H1 (cell line): ENCODE results near the gene C3orf20. TPM values are rescaled to one million over a fixed set of nuclear protein-coding genes. Genes with fewer than 3 reads are reported as not detected.

ENCODE experiments used
- CTCF ChIA-PET: fragments of 300-600 bp; sonication (Branson Sonifier 250); formaldehyde crosslinking; loops from one replicate; lab custom pipeline; 2021; ENCODE audit not compliant: partially characterized antibody; lab: Charles Lee
- POLR2A ChIA-PET: fragments of 300-600 bp; sonication (Branson Sonifier 250); formaldehyde crosslinking; loops from one replicate; lab custom pipeline; 2021; ENCODE audit warnings: inconsistent platforms; ENCODE audit not compliant: partially characterized antibody; lab: Charles Lee
- DNase-seq, 2 experiments: peaks; one replicate each; pipeline versions ENCODE4 v3.0.0 to v3.0.0-alpha.2; 2010 to 2022; ENCODE audit warnings: low spot score in 2 of 2, low read depth in 1 of 2, mixed read lengths in 1 of 2
- FAIRE-seq: peaks from 2 replicates; lab custom pipeline; 2011; peaks lifted over from hg19 to GRCh38; lab: Jason Lieb, UNC
- H2AFZ ChIP-seq: 2 replicates; pipeline ENCODE4 v1.8.1; 2012; ENCODE audit warnings: low read length, inconsistent platforms
- H2AK5ac ChIP-seq: 2 replicates; pipeline ENCODE4 v1.6.1; 2013; ENCODE audit warnings: low read depth, low read length
- H2BK120ac ChIP-seq: replicated peaks from 2 replicates; pipeline ENCODE3; 2013; ENCODE audit warnings: low read depth, low read length, inconsistent platforms
- H2BK12ac ChIP-seq: 2 replicates; pipeline ENCODE4 v1.6.1; 2013; ENCODE audit warnings: low read depth, low read length
- H2BK15ac ChIP-seq: 2 replicates; pipeline ENCODE4 v1.6.1; 2013; ENCODE audit warnings: low read length
- H2BK20ac ChIP-seq: 2 replicates; pipeline ENCODE4 v1.6.1; 2013; ENCODE audit warnings: low read length
- H2BK5ac ChIP-seq: 2 replicates; pipeline ENCODE4 v1.6.1; 2013; ENCODE audit warnings: low read depth, low read length
- H3K14ac ChIP-seq: 2 replicates; pipeline ENCODE4 v1.6.1; 2013; ENCODE audit warnings: inconsistent platforms; ENCODE audit not compliant: insufficient read length
- H3K18ac ChIP-seq: 2 replicates; pipeline ENCODE4 v1.6.1; 2013; ENCODE audit warnings: low read length; ENCODE audit errors: extremely low read depth
- H3K23ac ChIP-seq: 2 replicates; pipeline ENCODE4 v1.6.1; 2013; ENCODE audit warnings: inconsistent platforms; ENCODE audit not compliant: insufficient read length
- H3K23me2 ChIP-seq: 2 replicates; pipeline ENCODE4 v1.6.1; 2013; ENCODE audit warnings: low read depth, low read length
- H3K27ac ChIP-seq: 2 replicates; pipeline ENCODE4 v1.6.1; 2011; ENCODE audit warnings: low read depth, low read length, inconsistent platforms
- H3K27me3 ChIP-seq, 4 experiments: replicated peaks in 1 of 4; 1 replicate in 1 of 4; 2 replicates in 3 of 4; pipeline versions ENCODE4 v1.6.1 to v1.8.1; 2011 to 2013; ENCODE audit warnings: low read length in 3 of 4, mild to moderate bottlenecking in 3 of 4, inconsistent platforms in 2 of 4, mixed read lengths in 2 of 4, moderate library complexity in 1 of 4; ENCODE audit not compliant: control insufficient read depth in 3 of 4, insufficient read depth in 3 of 4; ENCODE audit errors: extremely low read depth in 1 of 4
- H3K36me3 ChIP-seq, 4 experiments: 2 replicates each; pipeline versions ENCODE4 v1.6.1 to v1.8.1; 2011 to 2013; ENCODE audit warnings: mild to moderate bottlenecking in 4 of 4, low read length in 3 of 4, moderate library complexity in 2 of 4, control low read depth in 1 of 4, inconsistent platforms in 1 of 4; ENCODE audit not compliant: insufficient read depth in 4 of 4, control insufficient read depth in 2 of 4
- H3K4ac ChIP-seq: replicated peaks from 2 replicates; pipeline ENCODE3; 2013; ENCODE audit warnings: low read length, low read depth, mixed read lengths, inconsistent platforms; ENCODE audit not compliant: insufficient read length
- H3K4me1 ChIP-seq, 4 experiments: replicated peaks in 1 of 4; 1 replicate in 1 of 4; 2 replicates in 3 of 4; pipeline versions ENCODE4 v1.6.1 to v1.8.1; 2011 to 2013; ENCODE audit warnings: low read length in 3 of 4, inconsistent platforms in 2 of 4, mixed read lengths in 1 of 4; ENCODE audit not compliant: insufficient read depth in 4 of 4, control insufficient read depth in 3 of 4
- H3K4me2 ChIP-seq, 2 experiments: 2 replicates each; pipeline versions ENCODE4 v1.6.1 to v1.8.1; 2011 to 2013; ENCODE audit warnings: low read depth in 2 of 2, low read length in 2 of 2, control low read depth in 1 of 2, inconsistent platforms in 1 of 2, mild to moderate bottlenecking in 1 of 2; ENCODE audit not compliant: insufficient read depth in 1 of 2
- H3K4me3 ChIP-seq, 4 experiments: fragments of 200-600, 300-600 bp in 1 of 4; sonication (generic), shearing (Covaris generic), sonication (Bioruptor Twin) in 1 of 4; 2 replicates each; pipeline versions ENCODE4 v1.5.1 to v1.8.1; 2011 to 2016; ENCODE audit warnings: low read length in 4 of 4, low read depth in 3 of 4, control low read depth in 2 of 4, inconsistent platforms in 2 of 4, mild to moderate bottlenecking in 2 of 4, mixed read lengths in 1 of 4, moderate library complexity in 1 of 4; ENCODE audit not compliant: insufficient read depth in 2 of 4; ENCODE audit errors: extremely low read depth in 1 of 4
- H3K56ac ChIP-seq: replicated peaks from 2 replicates; pipeline ENCODE3; 2013; ENCODE audit warnings: low read depth, mild to moderate bottlenecking, mixed read lengths, low read length, inconsistent platforms; ENCODE audit not compliant: insufficient read length
- H3K79me1 ChIP-seq: 2 replicates; pipeline ENCODE4 v1.6.1; 2013; ENCODE audit warnings: low read depth, low read length, control low read depth
- H3K79me2 ChIP-seq, 2 experiments: 2 replicates each; pipeline versions ENCODE4 v1.6.1 to v1.8.1; 2012 to 2013; ENCODE audit warnings: low read length in 2 of 2, mild to moderate bottlenecking in 2 of 2, inconsistent platforms in 1 of 2; ENCODE audit not compliant: insufficient read depth in 2 of 2, control insufficient read depth in 1 of 2
- H3K9ac ChIP-seq, 4 experiments: replicated peaks in 1 of 4; 1 replicate in 1 of 4; 2 replicates in 3 of 4; pipeline versions ENCODE4 v1.6.1 to v1.8.1; 2011 to 2013; ENCODE audit warnings: low read depth in 3 of 4, low read length in 3 of 4, control low read depth in 2 of 4, mild to moderate bottlenecking in 2 of 4, moderate library complexity in 2 of 4, inconsistent platforms in 1 of 4; ENCODE audit errors: extremely low read depth in 1 of 4
- H3K9me3 ChIP-seq, 2 experiments: 2 replicates each; pipeline versions ENCODE4 v1.6.1 to v1.8.1; 2012 to 2013; ENCODE audit warnings: mild to moderate bottlenecking in 2 of 2, moderate library complexity in 2 of 2, control low read depth in 1 of 2, inconsistent platforms in 1 of 2, low read depth in 1 of 2, low read length in 1 of 2, mixed read lengths in 1 of 2; ENCODE audit not compliant: insufficient read depth in 2 of 2
- H4K20me1 ChIP-seq, 2 experiments: replicated peaks in 1 of 2; 2 replicates each; pipeline versions ENCODE3 to v1.8.1; 2011 to 2013; ENCODE audit warnings: inconsistent platforms in 2 of 2, low read length in 2 of 2, mild to moderate bottlenecking in 1 of 2; ENCODE audit not compliant: insufficient read depth in 2 of 2, control insufficient read depth in 1 of 2
- H4K5ac ChIP-seq: 2 replicates; pipeline ENCODE4 v1.6.1; 2013; ENCODE audit warnings: low read length, low read depth, mixed read lengths, inconsistent platforms; ENCODE audit not compliant: insufficient read length
- H4K8ac ChIP-seq: 2 replicates; pipeline ENCODE4 v1.8.0; 2013; ENCODE audit warnings: mild to moderate bottlenecking, moderate library complexity, low read length, inconsistent platforms; ENCODE audit not compliant: insufficient read depth; ENCODE audit errors: extremely low read depth
- H4K91ac ChIP-seq: replicated peaks from 2 replicates; pipeline ENCODE3; 2013; ENCODE audit warnings: low read length, mixed read lengths, inconsistent platforms; ENCODE audit not compliant: insufficient read length
- ASH2L ChIP-seq: fragments of 200-600, 300-600 bp; sonication (generic); IDR thresholded peaks from one replicate; pipeline ENCODE4 v1.7.1; 2017; ENCODE audit warnings: low read length
- CEBPB ChIP-seq: IDR thresholded peaks from 2 replicates; pipeline ENCODE4 v1.6.1; 2012; ENCODE audit warnings: low read depth, low read length
- CREB1 ChIP-seq: IDR thresholded peaks from 2 replicates; pipeline ENCODE4 v1.6.1; 2012; ENCODE audit warnings: inconsistent platforms
- SP2 ChIP-seq: IDR thresholded peaks from 2 replicates; pipeline ENCODE4 v1.6.1; 2012; ENCODE audit warnings: mild to moderate bottlenecking, low read length, inconsistent platforms
- SP4 ChIP-seq: IDR thresholded peaks from 2 replicates; pipeline ENCODE4 v1.6.1; 2012; ENCODE audit warnings: low read length, inconsistent platforms
- SRF ChIP-seq: IDR thresholded peaks from 2 replicates; pipeline ENCODE4 v1.6.1; 2011; ENCODE audit warnings: mild to moderate bottlenecking, low read depth, low read length, moderate library complexity
- WGBS, 2 experiments: shearing (Covaris generic) in 1 of 2; methylation state at CpG; one replicate each; pipeline versions ENCODE4 v1.1.6 to v1.1.7; 2013 to 2015; ENCODE audit warnings: low lambda C conversion rate in 2 of 2, mixed read lengths in 2 of 2, inconsistent platforms in 1 of 2, low coverage in 1 of 2, missing lambda C conversion rate in 1 of 2; ENCODE audit not compliant: insufficient replicate concordance in 2 of 2, insufficient coverage in 1 of 2, insufficient read length in 1 of 2; ENCODE audit errors: extremely low coverage in 1 of 2, missing lambda C conversion rate in 1 of 2; 5-methylcytosine and 5-hydroxymethylcytosine counted together
- polyA plus RNA-seq, 7 experiments: library from polyadenylated mRNA; depleted of rRNA in 3 of 7; stranded (reverse) in 5 of 7; unstranded in 2 of 7; fragments of >200 nt in 5 of 7; fragments of 200-250 nt in 2 of 7; gene quantifications; 1 replicate in 5 of 7; 2 replicates in 1 of 7; 4 replicates in 1 of 7; pipeline versions ENCODE4 v1.2.1 to v1.2.3, GENCODE V29; 2011 to 2013; ENCODE audit warnings: missing spikeins in 2 of 7, mixed read lengths in 2 of 7
- total RNA-seq: library from RNA; stranded (reverse); fragmentation: NEBNext Ultra II Directional; extraction: Animal tissue kit (Norgen Biotek cat#: 25700); gene quantifications from 2 replicates; pipeline ENCODE4 v1.2.1, GENCODE V29; 2021
- TF ChIP-seq, protein P1 (sequence below): IDR thresholded peaks from 2 replicates; pipeline ENCODE4 v1.6.1; 2011; ENCODE audit warnings: low read length, improper control_type of control experiment
- TF ChIP-seq, protein P2 (sequence below): IDR thresholded peaks from 2 replicates; pipeline ENCODE4 v1.6.1; 2012; ENCODE audit warnings: inconsistent platforms

The C3orf20 gene
- total and polyA plus RNA-seq, 2 of the 8 experiments (the other 6 are each of a cell fraction or from before 2014, with no cell fraction given), result not detected

DNA sequence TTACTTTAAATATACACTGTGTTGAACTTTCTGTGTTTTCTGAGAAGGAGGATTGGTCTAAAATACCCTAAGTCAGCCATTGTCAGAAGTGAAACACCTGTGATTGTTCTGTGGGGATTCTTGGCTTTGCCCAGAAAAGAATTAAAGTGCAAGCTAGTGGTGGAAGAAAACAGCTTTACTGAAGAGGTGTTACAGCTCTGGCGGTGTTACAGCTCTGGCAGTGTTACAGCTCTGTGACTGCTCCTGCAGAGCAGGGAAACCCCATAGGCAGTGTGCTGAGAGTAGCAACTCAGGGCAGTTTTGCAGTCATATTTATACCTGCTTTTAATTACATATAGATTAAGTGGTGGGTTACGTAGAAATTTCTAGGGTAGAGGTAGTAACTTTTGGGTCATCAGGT, 66.6 kb downstream of the C3orf20 start:
- Histone ChIP-seq H2BK120ac (no peak overlapping the region), H2AFZ (no peak overlapping the region), H2BK5ac (no peak overlapping the region), H3K9ac (no peak overlapping the region), H2BK15ac (no peak overlapping the region), H3K4me1 (no peaks in the 10 kb centered on the region), H2BK20ac (no peak overlapping the region), H4K5ac (no peak overlapping the region), H3K4me2 (no peak overlapping the region), H3K36me3 (no peaks in the 10 kb centered on the region), H2BK12ac (no peak overlapping the region), H3K18ac (no peak overlapping the region), H3K23me2 (no peaks in the 10 kb centered on the region), H3K79me2 (no peaks in the 10 kb centered on the region), H4K91ac (no peak overlapping the region), H3K23ac (no peak overlapping the region), H3K27me3 (no peaks in the 10 kb centered on the region), H2AK5ac (no peak overlapping the region), H4K20me1 (no peaks in the 10 kb centered on the region), H3K9me3 (peaks cover 4 to 8% of the 10 kb centered on the region in 2 experiments; a peak in 2 of 4 replicates), H3K27ac (no peak overlapping the region), H4K8ac (no peak overlapping the region), H3K4me3 (no peak overlapping the region), H3K4ac (no peak overlapping the region), H3K79me1 (no peaks in the 10 kb centered on the region), H3K14ac (no peak overlapping the region), H3K56ac (no peak overlapping the region)
- ChIA-PET CTCF (interaction anchor here (0.8 to 1.2 kb wide), 2 partner anchors 19 to 40 kb away, joined by 3 to 4 read pairs; no protein-coding TSS in a partner anchor), POLR2A (no interaction called here)
- WGBS, 2 experiments, result 82% methylated on average over 2 of the region's 2 CpGs; no CpG with 5 or more reads in 1 of the 2 experiments
- FAIRE-seq, result no peak
- no peak for DNase-seq
- TF ChIP-seq SP4 (no peak), CEBPB (no peak), ASH2L (no peak), CREB1 (no peak), SRF (no peak), SP2 (no peak)
- TF ChIP-seq, protein P1, sequence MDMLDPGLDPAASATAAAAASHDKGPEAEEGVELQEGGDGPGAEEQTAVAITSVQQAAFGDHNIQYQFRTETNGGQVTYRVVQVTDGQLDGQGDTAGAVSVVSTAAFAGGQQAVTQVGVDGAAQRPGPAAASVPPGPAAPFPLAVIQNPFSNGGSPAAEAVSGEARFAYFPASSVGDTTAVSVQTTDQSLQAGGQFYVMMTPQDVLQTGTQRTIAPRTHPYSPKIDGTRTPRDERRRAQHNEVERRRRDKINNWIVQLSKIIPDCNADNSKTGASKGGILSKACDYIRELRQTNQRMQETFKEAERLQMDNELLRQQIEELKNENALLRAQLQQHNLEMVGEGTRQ, result no peak
- TF ChIP-seq, protein P2, sequence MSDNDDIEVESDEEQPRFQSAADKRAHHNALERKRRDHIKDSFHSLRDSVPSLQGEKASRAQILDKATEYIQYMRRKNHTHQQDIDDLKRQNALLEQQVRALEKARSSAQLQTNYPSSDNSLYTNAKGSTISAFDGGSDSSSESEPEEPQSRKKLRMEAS, result no peak
